Hepatocyte (in vitro differentiated cells): ENCODE results near the gene ATP5F1B. TPM values are rescaled to one million over a fixed set of nuclear protein-coding genes. Genes with fewer than 3 reads are reported as not detected.

Experiments used
- DNase-seq: peaks from one replicate; pipeline ENCODE4 v3.0.0-alpha.2; 2016; ENCODE audit warnings: low spot score
- H2AFZ ChIP-seq: fragments of 200-600 bp; sonication (generic); 2 replicates; pipeline ENCODE4 v1.6.0; 2016; ENCODE audit warnings: antibody characterized with exemption, mild to moderate bottlenecking
- H3K27ac ChIP-seq: fragments of 200-600 bp; sonication (generic); 2 replicates; pipeline ENCODE4 v1.5.1; 2016; ENCODE audit warnings: mild to moderate bottlenecking
- H3K27me3 ChIP-seq: fragments of 200-600 bp; sonication (generic); 2 replicates; pipeline ENCODE4 v1.6.1; 2016
- H3K36me3 ChIP-seq: fragments of 200-600 bp; sonication (generic); replicated peaks from 2 replicates; pipeline ENCODE4 v1.5.1; 2016; ENCODE audit warnings: low read depth; ENCODE audit not compliant: insufficient read depth
- H3K4me1 ChIP-seq: fragments of 200-600 bp; sonication (generic); 2 replicates; pipeline ENCODE4 v1.5.1; 2016; ENCODE audit warnings: mild to moderate bottlenecking, moderate library complexity; ENCODE audit not compliant: insufficient read depth
- H3K4me2 ChIP-seq: fragments of 200-600 bp; sonication (generic); 2 replicates; pipeline ENCODE4 v1.6.0; 2016
- H3K4me3 ChIP-seq: fragments of 200-600 bp; sonication (generic); 2 replicates; pipeline ENCODE4 v1.5.1; 2016; ENCODE audit warnings: mild to moderate bottlenecking
- H3K79me2 ChIP-seq: fragments of 200-600 bp; sonication (generic); 2 replicates; pipeline ENCODE4 v1.6.0; 2017; ENCODE audit warnings: mild to moderate bottlenecking
- H3K9me2 ChIP-seq: fragments of 200-600 bp; sonication (generic); replicated peaks from 2 replicates; pipeline ENCODE4 v1.6.0; 2017; ENCODE audit warnings: mild to moderate bottlenecking; ENCODE audit not compliant: insufficient read depth
- H3K9me3 ChIP-seq: fragments of 200-600 bp; sonication (generic); 2 replicates; pipeline ENCODE4 v1.5.1; 2016; ENCODE audit warnings: low read depth, mild to moderate bottlenecking
- H4K20me1 ChIP-seq: fragments of 200-600 bp; sonication (generic); 2 replicates; pipeline ENCODE4 v1.6.0; 2016; ENCODE audit warnings: mild to moderate bottlenecking; ENCODE audit not compliant: insufficient read depth, poor library complexity, severe bottlenecking
- CTCF ChIP-seq: fragments of 200-600 bp; sonication (generic); IDR thresholded peaks from 2 replicates; pipeline ENCODE4 v1.5.1; 2016; ENCODE audit warnings: antibody characterized with exemption, mild to moderate bottlenecking; ENCODE audit not compliant: poor library complexity
- EZH2 ChIP-seq: fragments of 200-600 bp; sonication (generic); IDR thresholded peaks from 2 replicates; pipeline ENCODE4 v1.6.1; 2016; ENCODE audit warnings: antibody characterized with exemption, mild to moderate bottlenecking, borderline replicate concordance
- EZH2phosphoT487 ChIP-seq: fragments of 200-600 bp; sonication (generic); IDR thresholded peaks from one replicate; pipeline ENCODE4 v1.6.1; 2018; ENCODE audit warnings: antibody characterized with exemption, mild to moderate bottlenecking, low read depth, moderate library complexity; ENCODE audit not compliant: unreplicated experiment, severe bottlenecking
- WGBS: methylation state at CpG from one replicate; pipeline ENCODE4 v1.1.6; 2016; ENCODE audit warnings: low lambda C conversion rate; ENCODE audit errors: missing lambda C conversion rate; 5-methylcytosine and 5-hydroxymethylcytosine counted together
- polyA plus RNA-seq: library from polyadenylated mRNA; unstranded; fragments of >200 nt; fragmentation: Nextera tagmentation; extraction: Ambion mirVana; gene quantifications from 2 replicates; pipeline ENCODE4 v1.2.1, GENCODE V29; 2016
- total RNA-seq: library from RNA; depleted of rRNA; stranded (reverse); fragments of >200 nt; gene quantifications from 2 replicates; pipeline ENCODE4 v1.2.3, GENCODE V29; 2014

Gene ATP5F1B
- total and polyA plus RNA-seq, 2 experiments from 2014 or later = 478 to 950 TPM

GRCh38 chr12:56599041-56599440, 46.7 kb downstream of the ATP5F1B start:
- WGBS = over 99% methylated on average over 15 of the region's 15 CpGs
- TF ChIP-seq CTCF = no peak
- TF ChIP-seq EZH2phosphoT487 = no peak
- TF ChIP-seq EZH2 = no peak

GRCh38 chr12:56596815-56597214, 49.0 kb downstream of the ATP5F1B start:
- Histone ChIP-seq H2AFZ (no peak overlapping the region), H3K27ac (no peak overlapping the region), H3K36me3 (peaks cover under 1% of the 10 kb centered on the region), H3K27me3 (no peaks in the 10 kb centered on the region), H3K79me2 (no peaks in the 10 kb centered on the region), H4K20me1 (no peaks in the 10 kb centered on the region), H3K9me3 (no peaks in the 10 kb centered on the region), H3K4me1 (no peaks in the 10 kb centered on the region), H3K4me2 (no peak overlapping the region), H3K4me3 (no peak overlapping the region), H3K9me2 (no peaks in the 10 kb centered on the region)
- DNase-seq = no peak
- no peak for TF ChIP-seq EZH2phosphoT487
- TF ChIP-seq EZH2 = no peak
- TF ChIP-seq CTCF = no peak
- WGBS = 73% methylated on average over 3 of the region's 3 CpGs

More at GRCh38 chr12:56599041-56599440, 46.7 kb downstream of the ATP5F1B start:
- Histone ChIP-seq H3K9me2 (no peaks in the 10 kb centered on the region), H3K4me1 (no peaks in the 10 kb centered on the region), H3K36me3 (peaks cover 3% of the 10 kb centered on the region), H4K20me1 (no peaks in the 10 kb centered on the region), H3K4me3 (no peak overlapping the region), H2AFZ (no peak overlapping the region), H3K4me2 (no peak overlapping the region), H3K27me3 (no peaks in the 10 kb centered on the region), H3K9me3 (no peaks in the 10 kb centered on the region), H3K27ac (no peak overlapping the region), H3K79me2 (no peaks in the 10 kb centered on the region)
- no peak for DNase-seq

- H3K9me2 ChIP-seq = no peaks in the 10 kb centered on the region
- no peak overlapping the region for H3K4me2 ChIP-seq
- no peaks in the 10 kb centered on the region for H3K9me3 ChIP-seq
- H3K4me3 ChIP-seq = no peak overlapping the region
- 38% methylated on average over 8 of the region's 8 CpGs for WGBS
- H3K79me2 ChIP-seq = no peaks in the 10 kb centered on the region
- no peaks in the 10 kb centered on the region for H3K4me1 ChIP-seq
- H4K20me1 ChIP-seq = no peaks in the 10 kb centered on the region
- DNase-seq = peak; percentile 80
- H3K36me3 ChIP-seq = no peaks in the 10 kb centered on the region
- no peak overlapping the region for H2AFZ ChIP-seq
- peak overlapping the region; percentile 65 for H3K27ac ChIP-seq
- no peaks in the 10 kb centered on the region for H3K27me3 ChIP-seq
- TF ChIP-seq EZH2phosphoT487 = no peak
- peak; percentile 75 for TF ChIP-seq CTCF
- no peak for TF ChIP-seq EZH2
These were observed 51.7 kb downstream of the ATP5F1B start for GRCh38 chr12:56593909-56594621.
